GOT3 (cell line): Measurements from ENCODE around the gene KMT2B.

Experiments
- DNase-seq: peaks from one replicate; lab custom pipeline; 2025; ENCODE audit warnings: mixed read lengths; lab: John Stamatoyannopoulos, UW

The KMT2B gene

GRCh38 chr19:35780717-35781116 lies 62.9 kb downstream of the KMT2B start:
- no peak for DNase-seq

- DNase-seq, result no peak
Observed at GRCh38 chr19:35781650-35782049, 63.8 kb downstream of the KMT2B start.

- no peak for DNase-seq
Observed at GRCh38 chr19:35782589-35782988, 64.8 kb downstream of the KMT2B start.

GRCh38 chr19:35783469-35784434 lies 65.9 kb downstream of the KMT2B start:
- DNase-seq, result no peak

- DNase-seq, result no peak
Observed at GRCh38 chr19:35784503-35785338, 66.9 kb downstream of the KMT2B start.

GRCh38 chr19:35785339-35785627 lies 67.5 kb downstream of the KMT2B start:
- DNase-seq, result no peak

- DNase-seq, result no peak
Observed at GRCh38 chr19:35786299-35787160, 68.7 kb downstream of the KMT2B start.

- DNase-seq, result no peak
Observed at GRCh38 chr19:35787227-35787799, 69.5 kb downstream of the KMT2B start.
